Measurements from ENCODE around the gene PSD. TPM values are rescaled to one million over a fixed set of nuclear protein-coding genes. Genes with fewer than 3 reads are reported as not detected.
A peak's percentile ranks its signal among the peaks of the same experiment; 100 is the strongest.

Gene PSD
- total and polyA plus RNA-seq, 4 donors = 0.16 to 1.4 (median 0.29) TPM

GRCh38 chr10:102410429-102411073 lies 8.0 kb downstream of the PSD start:
- no peak for DNase-seq
- 1 to 2% methylated on average over 40 to 48 of the region's 48 CpGs for WGBS, 2 donors
- Histone ChIP-seq H3K27me3 (ENCODE audit: control insufficient read depth in 1 of 2, insufficient read depth in 2 of 2, low read length in 1 of 2) (no peaks in the 10 kb centered on the region), H3K9me3 (ENCODE audit: control insufficient read depth, low read length) (no peaks in the 10 kb centered on the region), H3K4me1 (ENCODE audit: control insufficient read depth in 1 of 2, insufficient read depth in 2 of 2, low read length in 2 of 2) (no peaks in the 10 kb centered on the region), H3K36me3 (ENCODE audit: control insufficient read depth in 1 of 2, insufficient read depth in 2 of 2, low read length in 1 of 2) (no peaks in the 10 kb centered on the region), H3K27ac (ENCODE audit: low read depth in 1 of 2, low read length in 2 of 2) (no peak overlapping the region), H3K4me3 (ENCODE audit: low read length in 2 of 2) (no peak overlapping the region)
- intact Hi-C loops (cut with DNase I) = no loop called here
- ATAC-seq (ENCODE audit: low FRiP score) = no peak

GRCh38 chr10:102409604-102410428 lies 8.8 kb downstream of the PSD start:
- intact Hi-C loops (cut with DNase I) = no loop called here
- no peak overlapping the region for H3K27ac ChIP-seq (ENCODE audit: low read depth in 1 of 2, low read length in 2 of 2)
- H3K4me1 ChIP-seq (ENCODE audit: control insufficient read depth in 1 of 2, insufficient read depth in 2 of 2, low read length in 2 of 2) = no peaks in the 10 kb centered on the region
- DNase-seq = no peak
- no peak overlapping the region for H3K4me3 ChIP-seq (ENCODE audit: low read length in 2 of 2)
- WGBS, 2 donors = 29 to 35% methylated on average over 24 of the region's 24 CpGs
- no peaks in the 10 kb centered on the region for H3K36me3 ChIP-seq (ENCODE audit: control insufficient read depth in 1 of 2, insufficient read depth in 2 of 2, low read length in 1 of 2)
- no peak for ATAC-seq (ENCODE audit: low FRiP score)
- no peaks in the 10 kb centered on the region for H3K9me3 ChIP-seq (ENCODE audit: control insufficient read depth, low read length)
- H3K27me3 ChIP-seq (ENCODE audit: control insufficient read depth in 1 of 2, insufficient read depth in 2 of 2, low read length in 1 of 2) = no peaks in the 10 kb centered on the region

- peak in 1 of 2 donors; percentile 81 for DNase-seq
- H3K27me3 ChIP-seq (ENCODE audit: control insufficient read depth in 1 of 2, insufficient read depth in 2 of 2, low read length in 1 of 2) = no peaks in the 10 kb centered on the region
- intact Hi-C loops (cut with DNase I) = no loop called here
- peak overlapping the region in 1 of 2 donors; percentile 30 for H3K4me3 ChIP-seq (ENCODE audit: low read length in 2 of 2)
- H3K9me3 ChIP-seq (ENCODE audit: control insufficient read depth, low read length) = no peaks in the 10 kb centered on the region
- H3K36me3 ChIP-seq (ENCODE audit: control insufficient read depth in 1 of 2, insufficient read depth in 2 of 2, low read length in 1 of 2) = no peaks in the 10 kb centered on the region
- 1% methylated on average over 51 to 103 of the region's 103 CpGs for WGBS, 2 donors
- no peak for ATAC-seq (ENCODE audit: low FRiP score)
- H3K27ac ChIP-seq (ENCODE audit: low read depth in 1 of 2, low read length in 2 of 2) = no peak overlapping the region
- H3K4me1 ChIP-seq (ENCODE audit: control insufficient read depth in 1 of 2, insufficient read depth in 2 of 2, low read length in 2 of 2) = no peaks in the 10 kb centered on the region
These were observed 9.6 kb downstream of the PSD start for GRCh38 chr10:102408728-102409603.

- Histone ChIP-seq H3K36me3 (ENCODE audit: control insufficient read depth in 1 of 2, insufficient read depth in 2 of 2, low read length in 1 of 2) (no peaks in the 10 kb centered on the region), H3K9me3 (ENCODE audit: control insufficient read depth, low read length) (no peaks in the 10 kb centered on the region), H3K27ac (ENCODE audit: low read depth in 1 of 2, low read length in 2 of 2) (no peak overlapping the region), H3K4me3 (ENCODE audit: low read length in 2 of 2) (no peak overlapping the region), H3K4me1 (ENCODE audit: control insufficient read depth in 1 of 2, insufficient read depth in 2 of 2, low read length in 2 of 2) (no peaks in the 10 kb centered on the region), H3K27me3 (ENCODE audit: control insufficient read depth in 1 of 2, insufficient read depth in 2 of 2, low read length in 1 of 2) (no peaks in the 10 kb centered on the region)
- 67 to 69% methylated on average over 14 of the region's 14 CpGs for WGBS, 2 donors
- DNase-seq = no peak
- intact Hi-C loops (cut with DNase I) = no loop called here
- ATAC-seq (ENCODE audit: low FRiP score) = no peak
These were observed 10.4 kb downstream of the PSD start for GRCh38 chr10:102408131-102408727.

- H3K36me3 ChIP-seq (ENCODE audit: control insufficient read depth in 1 of 2, insufficient read depth in 2 of 2, low read length in 1 of 2) = no peaks in the 10 kb centered on the region
- no peak overlapping the region for H3K27ac ChIP-seq (ENCODE audit: low read depth in 1 of 2, low read length in 2 of 2)
- no peak for ATAC-seq (ENCODE audit: low FRiP score)
- no peaks in the 10 kb centered on the region for H3K4me1 ChIP-seq (ENCODE audit: control insufficient read depth in 1 of 2, insufficient read depth in 2 of 2, low read length in 2 of 2)
- intact Hi-C loops (cut with DNase I) = no loop called here
- WGBS, 2 donors = 86% methylated on average over 13 of the region's 13 CpGs
- no peaks in the 10 kb centered on the region for H3K9me3 ChIP-seq (ENCODE audit: control insufficient read depth, low read length)
- H3K27me3 ChIP-seq (ENCODE audit: control insufficient read depth in 1 of 2, insufficient read depth in 2 of 2, low read length in 1 of 2) = no peaks in the 10 kb centered on the region
- no peak for DNase-seq
- no peak overlapping the region for H3K4me3 ChIP-seq (ENCODE audit: low read length in 2 of 2)
These were observed 11.0 kb downstream of the PSD start for GRCh38 chr10:102407425-102408130.

- no peaks in the 10 kb centered on the region for H3K27me3 ChIP-seq (ENCODE audit: control insufficient read depth in 1 of 2, insufficient read depth in 2 of 2, low read length in 1 of 2)
- ATAC-seq (ENCODE audit: low FRiP score) (no peak), DNase-seq (no peak)
- H3K4me3 ChIP-seq (ENCODE audit: low read length in 2 of 2) = no peak overlapping the region
- H3K9me3 ChIP-seq (ENCODE audit: control insufficient read depth, low read length) = no peaks in the 10 kb centered on the region
- H3K27ac ChIP-seq (ENCODE audit: low read depth in 1 of 2, low read length in 2 of 2) = no peak overlapping the region
- intact Hi-C loops (cut with DNase I) = no loop called here
- no peaks in the 10 kb centered on the region for H3K4me1 ChIP-seq (ENCODE audit: control insufficient read depth in 1 of 2, insufficient read depth in 2 of 2, low read length in 2 of 2)
- H3K36me3 ChIP-seq (ENCODE audit: control insufficient read depth in 1 of 2, insufficient read depth in 2 of 2, low read length in 1 of 2) = no peaks in the 10 kb centered on the region
- WGBS, 2 donors = 96 to 100% methylated on average over 2 of the region's 2 CpGs
These were observed 11.8 kb downstream of the PSD start for GRCh38 chr10:102406815-102407214.

- Histone ChIP-seq H3K36me3 (ENCODE audit: control insufficient read depth in 1 of 2, insufficient read depth in 2 of 2, low read length in 1 of 2) (no peaks in the 10 kb centered on the region), H3K4me1 (ENCODE audit: control insufficient read depth in 1 of 2, insufficient read depth in 2 of 2, low read length in 2 of 2) (no peaks in the 10 kb centered on the region), H3K4me3 (ENCODE audit: low read length in 2 of 2) (no peak overlapping the region), H3K27me3 (ENCODE audit: control insufficient read depth in 1 of 2, insufficient read depth in 2 of 2, low read length in 1 of 2) (no peaks in the 10 kb centered on the region), H3K27ac (ENCODE audit: low read depth in 1 of 2, low read length in 2 of 2) (no peak overlapping the region), H3K9me3 (ENCODE audit: control insufficient read depth, low read length) (no peaks in the 10 kb centered on the region)
- DNase-seq (no peak), ATAC-seq (ENCODE audit: low FRiP score) (no peak)
- 79 to 88% methylated on average over 6 of the region's 6 CpGs for WGBS, 2 donors
- intact Hi-C loops (cut with DNase I) = no loop called here
These were observed 13.0 kb downstream of the PSD start for GRCh38 chr10:102405632-102406031.

- Histone ChIP-seq H3K4me3 (ENCODE audit: low read length in 2 of 2) (no peak overlapping the region), H3K36me3 (ENCODE audit: control insufficient read depth in 1 of 2, insufficient read depth in 2 of 2, low read length in 1 of 2) (no peaks in the 10 kb centered on the region), H3K9me3 (ENCODE audit: control insufficient read depth, low read length) (no peaks in the 10 kb centered on the region), H3K27me3 (ENCODE audit: control insufficient read depth in 1 of 2, insufficient read depth in 2 of 2, low read length in 1 of 2) (no peaks in the 10 kb centered on the region), H3K27ac (ENCODE audit: low read depth in 1 of 2, low read length in 2 of 2) (no peak overlapping the region), H3K4me1 (ENCODE audit: control insufficient read depth in 1 of 2, insufficient read depth in 2 of 2, low read length in 2 of 2) (no peaks in the 10 kb centered on the region)
- no peak for DNase-seq
- ATAC-seq (ENCODE audit: low FRiP score) = no peak
- intact Hi-C loops (cut with DNase I) = no loop called here
- 85 to 87% methylated on average over 19 of the region's 19 CpGs for WGBS, 2 donors
These were observed 13.4 kb downstream of the PSD start for GRCh38 chr10:102405108-102405571.
